ENCODE data around the gene RBFA.
A peak's percentile ranks its signal among the peaks of the same experiment; 100 is the strongest.
"Not testable (repeated sequence)": the region's sequence is repeated elsewhere in the genome, so short reads cannot be mapped to it uniquely, and the experiment has no call there.

RBFA gene, protein sequence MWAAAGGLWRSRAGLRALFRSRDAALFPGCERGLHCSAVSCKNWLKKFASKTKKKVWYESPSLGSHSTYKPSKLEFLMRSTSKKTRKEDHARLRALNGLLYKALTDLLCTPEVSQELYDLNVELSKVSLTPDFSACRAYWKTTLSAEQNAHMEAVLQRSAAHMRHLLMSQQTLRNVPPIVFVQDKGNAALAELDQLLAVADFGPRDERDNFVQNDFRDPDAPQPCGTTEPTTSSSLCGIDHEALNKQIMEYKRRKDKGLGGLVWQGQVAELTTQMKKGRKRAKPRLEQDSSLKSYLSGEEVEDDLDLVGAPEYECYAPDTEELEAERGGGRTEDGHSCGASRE

DNA sequence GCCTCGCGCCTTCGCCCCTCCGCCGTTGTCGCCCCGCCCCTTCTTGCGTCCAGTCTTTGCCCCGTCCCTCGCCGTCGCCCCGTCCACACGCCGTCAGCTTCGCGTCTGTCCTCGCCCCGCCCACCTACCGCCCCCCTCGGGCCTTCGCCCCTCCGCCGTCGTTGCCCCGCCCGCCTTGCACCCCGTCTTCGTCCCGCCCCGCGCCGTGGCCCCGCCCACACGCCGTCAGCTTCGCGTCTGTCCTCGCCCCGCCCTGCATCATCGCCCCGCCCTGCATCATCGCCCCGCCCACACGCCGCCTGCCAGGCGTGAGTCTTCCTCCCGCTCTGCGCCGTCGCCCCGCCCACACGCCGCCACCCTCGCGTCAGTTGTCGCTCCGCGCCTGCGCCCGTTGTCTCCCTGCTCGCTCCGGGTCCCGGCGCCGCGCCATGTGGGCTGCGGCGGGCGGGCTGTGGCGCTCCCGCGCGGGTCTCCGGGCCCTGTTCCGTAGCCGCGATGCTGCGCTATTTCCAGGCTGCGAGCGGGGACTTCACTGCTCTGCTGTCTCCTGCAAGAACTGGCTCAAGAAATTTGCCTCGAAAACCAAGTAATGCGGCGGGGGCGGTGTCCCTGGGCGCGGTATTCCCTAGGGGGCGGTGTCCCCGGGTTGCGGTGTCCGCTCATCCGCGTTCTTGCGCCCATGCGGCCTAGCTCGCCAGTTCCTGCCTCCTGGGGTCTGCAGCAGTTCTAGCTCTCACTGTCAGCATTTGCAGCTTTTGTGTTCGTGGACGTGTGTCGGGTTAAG lies at the start of gene RBFA:
TSS of gene RBFA (plus strand) at position 367 of the 784 bp plus-strand sequence. CDS start at position 429, 62 bp downstream.
- Histone ChIP-seq H3K4me3 (ENCODE audit: low read length in 2 of 2) (peak within 1 kb of the TSS; percentile 89 to 94), H3K27me3 (ENCODE audit: control insufficient read depth in 1 of 2, insufficient read depth in 2 of 2, low read length in 2 of 2) (no peaks in the 10 kb centered on the region), H3K4me1 (ENCODE audit: control insufficient read depth, insufficient read depth, low read length) (peaks cover 13% of the 10 kb centered on the region), H3K9ac (ENCODE audit: low read length in 2 of 2) (peak within 1 kb of the TSS; percentile 73 to 78), H3K9me3 (ENCODE audit: control insufficient read depth in 2 of 2, low read length in 2 of 2) (no peaks in the 10 kb centered on the region), H3K36me3 (ENCODE audit: control insufficient read depth in 2 of 2, insufficient read depth in 2 of 2, low read length in 2 of 2) (peaks cover 0 to 9% of the 10 kb centered on the region in 2 donors), H3K27ac (ENCODE audit: low read length) (peak within 1 kb of the TSS; percentile 67)

DNA sequence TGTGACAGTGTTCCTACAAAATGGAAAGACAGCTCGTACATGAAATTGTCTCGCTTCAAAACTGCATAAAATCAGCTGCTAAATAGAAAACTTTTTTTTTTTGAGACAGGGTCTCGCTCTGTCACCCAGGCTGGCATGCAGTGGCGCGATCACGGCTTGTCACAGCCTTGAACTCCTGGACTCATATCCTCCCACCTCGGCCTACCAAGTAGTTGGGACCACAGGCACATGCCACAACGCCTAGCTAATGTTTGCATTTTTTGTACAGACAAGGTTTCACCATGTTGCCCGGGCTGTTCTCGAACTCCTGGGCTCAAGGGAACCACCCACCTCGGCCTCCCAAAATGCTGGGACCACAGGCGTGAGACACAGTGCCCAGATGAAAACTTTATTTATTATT lies 49.1 kb upstream of the RBFA start:
- H3K36me3 ChIP-seq (ENCODE audit: control insufficient read depth in 2 of 2, insufficient read depth in 2 of 2, low read length in 2 of 2) = peaks cover 0 to 5% of the 10 kb centered on the region in 2 donors
- no peak overlapping the region for H3K4me3 ChIP-seq (ENCODE audit: low read length in 2 of 2)
- H3K27me3 ChIP-seq (ENCODE audit: control insufficient read depth in 1 of 2, insufficient read depth in 2 of 2, low read length in 2 of 2) = no peaks in the 10 kb centered on the region
- H3K9ac ChIP-seq (ENCODE audit: low read length in 2 of 2) = no peak overlapping the region
- H3K9me3 ChIP-seq (ENCODE audit: control insufficient read depth in 2 of 2, low read length in 2 of 2) = no peaks in the 10 kb centered on the region
- no peak overlapping the region for H3K27ac ChIP-seq (ENCODE audit: low read length)
- H3K4me1 ChIP-seq (ENCODE audit: control insufficient read depth, insufficient read depth, low read length) = peaks cover 14% of the 10 kb centered on the region

DNA sequence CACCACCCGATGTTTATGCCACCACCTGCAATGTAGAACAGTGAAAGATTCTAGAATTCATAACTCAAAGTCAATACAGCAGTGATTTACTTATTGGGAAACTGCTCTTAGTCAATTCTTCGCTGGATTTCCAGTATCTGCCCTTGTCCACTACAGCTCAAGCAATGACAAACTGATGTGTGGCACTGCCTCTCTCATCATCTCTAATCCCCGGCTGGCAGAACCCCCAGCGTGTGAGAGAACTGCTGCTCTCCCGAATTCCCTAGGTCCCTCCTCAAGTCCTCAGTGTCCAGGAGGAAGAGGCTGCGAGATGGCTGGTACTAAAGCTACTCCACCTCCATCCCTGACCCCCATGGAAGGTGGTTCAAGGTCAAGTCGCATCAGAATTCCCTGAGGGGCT lies 47.5 kb upstream of the RBFA start:
- peaks cover 14% of the 10 kb centered on the region for H3K4me1 ChIP-seq (ENCODE audit: control insufficient read depth, insufficient read depth, low read length)
- no peak overlapping the region for H3K27ac ChIP-seq (ENCODE audit: low read length)
- peak overlapping the region; percentile 18 to 23 for H3K4me3 ChIP-seq (ENCODE audit: low read length in 2 of 2)
- H3K36me3 ChIP-seq (ENCODE audit: control insufficient read depth in 2 of 2, insufficient read depth in 2 of 2, low read length in 2 of 2) = peaks cover 0 to 5% of the 10 kb centered on the region in 2 donors
- H3K27me3 ChIP-seq (ENCODE audit: control insufficient read depth in 1 of 2, insufficient read depth in 2 of 2, low read length in 2 of 2) = no peaks in the 10 kb centered on the region
- no peaks in the 10 kb centered on the region for H3K9me3 ChIP-seq (ENCODE audit: control insufficient read depth in 2 of 2, low read length in 2 of 2)
- peak overlapping the region; percentile 47 to 91 for H3K9ac ChIP-seq (ENCODE audit: low read length in 2 of 2)

DNA sequence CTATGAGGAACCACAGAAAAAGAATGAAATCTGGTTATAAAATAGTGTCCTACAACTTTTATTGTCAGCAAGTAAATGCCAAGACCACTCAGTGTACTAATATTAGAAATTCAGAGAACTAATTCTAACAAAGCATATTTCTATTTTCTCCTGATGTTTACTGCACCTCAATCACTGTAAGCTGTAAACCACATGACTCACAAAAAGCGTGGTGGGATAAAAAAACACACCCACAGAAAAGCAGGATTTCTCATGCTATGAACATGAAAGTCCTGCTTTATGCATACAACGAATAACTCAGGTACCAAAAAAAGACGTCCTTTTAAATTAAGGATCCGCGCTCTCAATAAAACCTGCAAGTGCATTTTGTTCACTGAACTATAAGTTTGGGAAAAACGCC lies 46.7 kb upstream of the RBFA start:
- Histone ChIP-seq H3K9ac (ENCODE audit: low read length in 2 of 2) (peak overlapping the region; percentile 85 to 91), H3K27ac (ENCODE audit: low read length) (peak overlapping the region; percentile 93), H3K4me1 (ENCODE audit: control insufficient read depth, insufficient read depth, low read length) (peaks cover 14% of the 10 kb centered on the region), H3K4me3 (ENCODE audit: low read length in 2 of 2) (peak overlapping the region; percentile 98), H3K9me3 (ENCODE audit: control insufficient read depth in 2 of 2, low read length in 2 of 2) (no peaks in the 10 kb centered on the region), H3K27me3 (ENCODE audit: control insufficient read depth in 1 of 2, insufficient read depth in 2 of 2, low read length in 2 of 2) (no peaks in the 10 kb centered on the region), H3K36me3 (ENCODE audit: control insufficient read depth in 2 of 2, insufficient read depth in 2 of 2, low read length in 2 of 2) (peaks cover 0 to 5% of the 10 kb centered on the region in 2 donors)

DNA sequence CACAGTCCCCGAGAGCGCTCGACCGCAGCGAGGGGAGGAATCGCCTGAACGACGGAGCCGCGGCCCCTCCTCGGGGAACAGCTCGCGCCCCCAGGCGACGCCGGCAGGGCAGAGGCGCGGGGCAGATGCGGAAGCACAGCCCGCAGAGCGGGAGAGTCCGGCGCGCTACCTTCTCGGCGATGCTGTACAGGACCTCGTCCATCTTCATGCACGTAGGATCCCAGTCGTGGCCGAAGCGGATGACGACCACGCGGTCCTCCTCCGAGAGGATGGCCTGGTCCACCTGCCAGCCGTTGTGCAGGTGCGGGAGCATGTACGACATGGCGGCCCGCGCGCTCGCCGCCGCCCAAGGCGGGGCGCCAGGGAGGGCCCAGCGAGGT lies 46.2 kb upstream of the RBFA start:
- Histone ChIP-seq H3K9ac (ENCODE audit: low read length in 2 of 2) (peak overlapping the region; percentile 85 to 91), H3K4me3 (ENCODE audit: low read length in 2 of 2) (peak overlapping the region; percentile 98), H3K27ac (ENCODE audit: low read length) (peak overlapping the region; percentile 93), H3K36me3 (ENCODE audit: control insufficient read depth in 2 of 2, insufficient read depth in 2 of 2, low read length in 2 of 2) (peaks cover 0 to 5% of the 10 kb centered on the region in 2 donors), H3K9me3 (ENCODE audit: control insufficient read depth in 2 of 2, low read length in 2 of 2) (no peaks in the 10 kb centered on the region), H3K27me3 (ENCODE audit: control insufficient read depth in 1 of 2, insufficient read depth in 2 of 2, low read length in 2 of 2) (no peaks in the 10 kb centered on the region), H3K4me1 (ENCODE audit: control insufficient read depth, insufficient read depth, low read length) (peaks cover 14% of the 10 kb centered on the region)

DNA sequence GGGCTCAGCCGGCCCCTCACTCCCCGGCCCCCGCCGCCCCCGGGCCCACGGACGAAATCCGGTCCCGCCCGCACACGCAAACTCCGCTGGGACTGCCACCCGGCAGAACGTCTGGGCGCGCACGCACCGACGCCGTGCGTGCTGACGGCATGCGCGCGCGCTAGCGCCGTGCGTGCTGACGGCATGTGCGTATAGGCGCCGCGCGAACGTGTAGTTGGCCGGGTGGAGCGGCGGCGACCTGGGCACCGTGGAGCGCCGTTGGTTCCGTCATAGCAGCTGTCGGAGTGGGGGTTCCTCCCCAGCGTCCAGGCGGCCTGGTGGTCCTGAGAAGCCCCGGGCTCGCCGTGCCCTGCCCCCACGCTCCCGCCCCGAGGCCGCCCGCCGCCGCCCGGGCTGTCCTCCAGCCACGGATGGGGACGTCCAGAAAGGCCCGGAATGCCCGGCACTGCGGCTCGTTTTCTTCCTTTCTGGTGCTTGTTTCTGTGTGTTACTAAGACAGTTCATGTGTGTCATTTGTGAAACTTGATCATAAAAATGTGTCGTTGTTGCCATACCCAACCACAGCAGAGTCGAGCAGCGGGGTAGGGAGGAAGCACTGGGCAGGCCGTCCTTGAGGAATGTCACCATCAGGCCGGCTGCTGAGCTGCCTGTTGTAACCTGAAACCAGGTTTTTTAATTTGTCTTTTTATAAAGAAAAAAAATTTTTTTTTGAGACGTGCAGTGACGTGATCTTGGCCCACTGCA lies 45.6 kb upstream of the RBFA start, which contains the start of gene TXNL4A:
TSS of gene TXNL4A (minus strand) at position 113 of the 744 bp plus-strand sequence. CDS start 171 bp downstream, outside the sequence.
- Histone ChIP-seq H3K27ac (ENCODE audit: low read length) (peak within 1 kb of the TSS; percentile 93), H3K9me3 (ENCODE audit: control insufficient read depth in 2 of 2, low read length in 2 of 2) (no peaks in the 10 kb centered on the region), H3K27me3 (ENCODE audit: control insufficient read depth in 1 of 2, insufficient read depth in 2 of 2, low read length in 2 of 2) (no peaks in the 10 kb centered on the region), H3K4me3 (ENCODE audit: low read length in 2 of 2) (peak within 1 kb of the TSS; percentile 98), H3K4me1 (ENCODE audit: control insufficient read depth, insufficient read depth, low read length) (peaks cover 14% of the 10 kb centered on the region), H3K9ac (ENCODE audit: low read length in 2 of 2) (peak within 1 kb of the TSS; percentile 89 to 91), H3K36me3 (ENCODE audit: control insufficient read depth in 2 of 2, insufficient read depth in 2 of 2, low read length in 2 of 2) (peaks cover 0 to 5% of the 10 kb centered on the region in 2 donors)

DNA sequence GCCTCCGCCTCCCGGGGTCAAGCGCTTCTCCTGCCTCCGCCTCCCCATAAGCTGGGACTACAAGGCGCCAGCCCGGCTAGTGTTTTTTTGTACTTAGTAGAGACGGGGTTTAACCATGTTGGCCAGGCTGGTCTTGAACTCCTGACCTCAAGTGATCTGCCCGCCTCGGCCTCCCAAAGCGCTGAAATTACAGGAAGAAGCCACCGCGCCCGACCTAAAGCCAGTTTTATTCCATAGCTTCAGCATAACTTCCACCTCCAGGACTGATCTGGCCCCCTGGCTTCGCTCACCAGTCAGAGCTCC lies 45.1 kb upstream of the RBFA start:
- H3K9ac ChIP-seq (ENCODE audit: low read length in 2 of 2) = peak overlapping the region; percentile 89 to 91

DNA sequence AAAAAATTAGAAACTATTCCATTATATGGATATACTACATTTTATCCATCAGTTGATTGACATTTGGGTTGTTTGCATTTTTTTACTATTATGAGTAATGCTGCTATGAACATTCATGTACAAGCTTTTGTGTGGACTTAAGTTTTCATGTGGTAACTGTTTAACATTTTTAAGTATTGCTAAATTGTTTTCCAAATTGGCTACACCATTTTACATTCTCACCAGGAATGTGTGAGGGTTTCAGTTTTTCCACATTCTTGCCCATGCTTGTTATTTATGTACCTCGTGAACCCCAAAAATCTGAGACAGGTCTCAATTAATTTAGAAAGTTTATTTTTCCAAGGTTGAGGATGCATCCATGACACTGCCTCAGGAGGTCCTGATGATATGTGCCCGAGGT lies 42.7 kb upstream of the RBFA start:
- H3K9me3 ChIP-seq (ENCODE audit: control insufficient read depth in 2 of 2, low read length in 2 of 2) = no peaks in the 10 kb centered on the region
- H3K9ac ChIP-seq (ENCODE audit: low read length in 2 of 2) = no peak overlapping the region
- H3K4me3 ChIP-seq (ENCODE audit: low read length in 2 of 2) = no peak overlapping the region
- H3K27me3 ChIP-seq (ENCODE audit: control insufficient read depth in 1 of 2, insufficient read depth in 2 of 2, low read length in 2 of 2) = no peaks in the 10 kb centered on the region
- no peaks in the 10 kb centered on the region for H3K36me3 ChIP-seq (ENCODE audit: control insufficient read depth in 2 of 2, insufficient read depth in 2 of 2, low read length in 2 of 2)
- H3K4me1 ChIP-seq (ENCODE audit: control insufficient read depth, insufficient read depth, low read length) = peaks cover 12% of the 10 kb centered on the region
- no peak overlapping the region for H3K27ac ChIP-seq (ENCODE audit: low read length)

More for the DNA sequence above, 45.1 kb upstream of the RBFA start:
- Histone ChIP-seq H3K27ac (ENCODE audit: low read length) (peak overlapping the region; percentile 93), H3K9me3 (ENCODE audit: control insufficient read depth in 2 of 2, low read length in 2 of 2) (no peaks in the 10 kb centered on the region), H3K4me1 (ENCODE audit: control insufficient read depth, insufficient read depth, low read length) (peaks cover 14% of the 10 kb centered on the region), H3K4me3 (ENCODE audit: low read length in 2 of 2) (peak overlapping the region; percentile 98), H3K36me3 (ENCODE audit: control insufficient read depth in 2 of 2, insufficient read depth in 2 of 2, low read length in 2 of 2) (peaks cover 0 to 4% of the 10 kb centered on the region in 2 donors), H3K27me3 (ENCODE audit: control insufficient read depth in 1 of 2, insufficient read depth in 2 of 2, low read length in 2 of 2) (no peaks in the 10 kb centered on the region)

DNA sequence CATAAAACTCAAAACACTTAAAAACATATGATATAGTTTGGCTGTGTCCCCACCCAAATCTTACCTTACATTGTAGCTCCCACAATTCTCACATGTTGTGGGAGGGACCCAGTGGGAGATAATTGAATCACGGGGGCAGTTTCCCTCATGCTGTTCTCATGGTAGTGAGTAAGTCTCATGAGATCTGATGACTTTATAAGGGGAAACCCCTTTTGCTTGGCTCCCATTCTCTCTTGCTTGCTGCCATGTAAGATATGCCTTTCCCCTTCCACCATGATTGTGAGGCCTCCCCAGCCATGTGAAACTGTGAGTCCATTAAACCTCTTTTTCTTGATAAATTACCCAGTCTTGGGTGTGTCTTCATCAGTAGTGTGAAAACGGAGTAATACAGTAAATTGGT lies 34.5 kb upstream of the RBFA start:
- not testable (repeated sequence) for H3K36me3 ChIP-seq (ENCODE audit: control insufficient read depth in 2 of 2, insufficient read depth in 2 of 2, low read length in 2 of 2); H3K27ac ChIP-seq (ENCODE audit: low read length); H3K9ac ChIP-seq (ENCODE audit: low read length in 2 of 2); H3K4me3 ChIP-seq (ENCODE audit: low read length in 2 of 2); H3K4me1 ChIP-seq (ENCODE audit: control insufficient read depth, insufficient read depth, low read length); H3K27me3 ChIP-seq (ENCODE audit: control insufficient read depth in 1 of 2, insufficient read depth in 2 of 2, low read length in 2 of 2); H3K9me3 ChIP-seq (ENCODE audit: control insufficient read depth in 2 of 2, low read length in 2 of 2)

DNA sequence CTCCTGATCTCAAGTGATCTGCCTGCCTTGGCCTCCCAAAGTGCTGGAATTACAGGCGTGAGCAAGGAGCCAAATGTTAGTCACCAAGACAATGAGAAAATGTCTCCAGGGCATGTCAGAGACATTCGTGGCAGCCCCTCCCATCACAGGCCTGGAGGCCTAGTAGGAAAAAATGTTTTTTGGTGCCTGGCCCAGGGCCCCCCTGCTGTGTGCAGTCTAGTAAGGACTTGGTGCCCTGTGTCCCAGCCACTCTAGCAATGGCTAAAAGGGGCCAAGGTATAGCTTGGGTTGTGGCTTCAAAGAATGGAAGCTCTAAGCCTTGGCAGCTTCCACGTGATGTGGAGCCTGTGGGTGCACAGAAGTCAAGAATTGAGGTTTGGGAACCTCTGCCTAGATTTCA lies 33.4 kb upstream of the RBFA start:
- no peaks in the 10 kb centered on the region for H3K4me1 ChIP-seq (ENCODE audit: control insufficient read depth, insufficient read depth, low read length)
- no peaks in the 10 kb centered on the region for H3K36me3 ChIP-seq (ENCODE audit: control insufficient read depth in 2 of 2, insufficient read depth in 2 of 2, low read length in 2 of 2)
- no peak overlapping the region for H3K9ac ChIP-seq (ENCODE audit: low read length in 2 of 2)
- no peaks in the 10 kb centered on the region for H3K27me3 ChIP-seq (ENCODE audit: control insufficient read depth in 1 of 2, insufficient read depth in 2 of 2, low read length in 2 of 2)
- H3K4me3 ChIP-seq (ENCODE audit: low read length in 2 of 2) = no peak overlapping the region
- H3K9me3 ChIP-seq (ENCODE audit: control insufficient read depth in 2 of 2, low read length in 2 of 2) = no peaks in the 10 kb centered on the region
- no peak overlapping the region for H3K27ac ChIP-seq (ENCODE audit: low read length)
